HFFc6 (cell line): Measurements from ENCODE around the gene FOXP1. TPM values are rescaled to one million over a fixed set of nuclear protein-coding genes. Genes with fewer than 3 reads are reported as not detected.
A peak's percentile ranks its signal among the peaks of the same experiment; 100 is the strongest.

Experiments used
- DNase-seq: peaks from one replicate; pipeline ENCODE4 v3.0.0-alpha.2; 2018
- H3K27ac Mint-ChIP-seq: 2 replicates; pipeline ENCODE4 v1.8.0; 2020; ENCODE audit warnings: mild to moderate bottlenecking, mixed read lengths
- H3K27me3 Mint-ChIP-seq: 2 replicates; pipeline ENCODE4 v1.8.0; 2021; ENCODE audit warnings: mild to moderate bottlenecking, moderate library complexity, mixed read lengths; ENCODE audit not compliant: insufficient read depth
- H3K36me3 Mint-ChIP-seq: 2 replicates; pipeline ENCODE4 v1.8.0; 2021; ENCODE audit warnings: low read depth, mixed read lengths
- H3K4me1 Mint-ChIP-seq: 2 replicates; pipeline ENCODE4 v1.8.0; 2020; ENCODE audit warnings: low read depth, mixed read lengths
- H3K4me3 Mint-ChIP-seq: 2 replicates; pipeline ENCODE4 v1.8.0; 2020; ENCODE audit warnings: mild to moderate bottlenecking, moderate library complexity, mixed read lengths
- H3K9me3 Mint-ChIP-seq: 2 replicates; pipeline ENCODE4 v1.8.0; 2020; ENCODE audit warnings: mild to moderate bottlenecking, mixed read lengths
- total RNA-seq, 6 experiments: library from RNA; stranded (reverse); fragmentation: NEBNext Ultra II Directional; extraction: Animal tissue kit (Norgen Biotek cat#: 25700); gene quantifications; 2 replicates in 1 of 6; 3 replicates in 5 of 6; pipeline ENCODE4 v1.2.3, GENCODE V29; 2021
- TF ChIP-seq, protein P1 (sequence below): fragments of 200-600 bp; sonication (generic); IDR thresholded peaks from 2 replicates; pipeline ENCODE4 v1.5.0; 2021; ENCODE audit warnings: antibody characterized with exemption, mild to moderate bottlenecking

Gene FOXP1
- total RNA-seq, 6 experiments from 2014 or later = 32.2 to 59.3 (median 52.0) TPM

DNA sequence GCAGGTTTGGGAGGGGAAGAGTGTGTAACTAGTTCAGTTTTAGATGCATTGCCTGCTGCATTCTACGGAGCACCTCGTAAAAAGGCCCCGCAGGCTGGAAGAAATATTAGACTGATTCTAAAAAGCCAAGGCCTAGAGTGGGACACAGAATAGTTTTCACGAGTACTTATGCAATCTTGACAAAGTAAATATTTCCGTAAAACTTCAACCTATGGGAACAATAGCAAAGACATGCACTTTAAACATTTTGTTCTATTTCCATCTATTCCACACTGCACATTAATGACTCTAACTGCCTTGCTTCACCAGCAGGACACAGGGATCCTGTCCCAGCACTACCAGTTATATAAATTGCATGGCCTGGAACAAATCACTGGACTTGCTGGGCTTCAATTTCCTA is 260.0 kb downstream of the FOXP1 start:
- no peak overlapping the region for H3K27ac Mint-ChIP-seq
- TF ChIP-seq, protein P1, sequence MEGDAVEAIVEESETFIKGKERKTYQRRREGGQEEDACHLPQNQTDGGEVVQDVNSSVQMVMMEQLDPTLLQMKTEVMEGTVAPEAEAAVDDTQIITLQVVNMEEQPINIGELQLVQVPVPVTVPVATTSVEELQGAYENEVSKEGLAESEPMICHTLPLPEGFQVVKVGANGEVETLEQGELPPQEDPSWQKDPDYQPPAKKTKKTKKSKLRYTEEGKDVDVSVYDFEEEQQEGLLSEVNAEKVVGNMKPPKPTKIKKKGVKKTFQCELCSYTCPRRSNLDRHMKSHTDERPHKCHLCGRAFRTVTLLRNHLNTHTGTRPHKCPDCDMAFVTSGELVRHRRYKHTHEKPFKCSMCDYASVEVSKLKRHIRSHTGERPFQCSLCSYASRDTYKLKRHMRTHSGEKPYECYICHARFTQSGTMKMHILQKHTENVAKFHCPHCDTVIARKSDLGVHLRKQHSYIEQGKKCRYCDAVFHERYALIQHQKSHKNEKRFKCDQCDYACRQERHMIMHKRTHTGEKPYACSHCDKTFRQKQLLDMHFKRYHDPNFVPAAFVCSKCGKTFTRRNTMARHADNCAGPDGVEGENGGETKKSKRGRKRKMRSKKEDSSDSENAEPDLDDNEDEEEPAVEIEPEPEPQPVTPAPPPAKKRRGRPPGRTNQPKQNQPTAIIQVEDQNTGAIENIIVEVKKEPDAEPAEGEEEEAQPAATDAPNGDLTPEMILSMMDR = no peak
- no peak overlapping the region for H3K4me3 Mint-ChIP-seq
- peaks cover 1% of the 10 kb centered on the region; the same call in 1 of the 2 replicates for H3K27me3 Mint-ChIP-seq
- no peaks in the 10 kb centered on the region for H3K9me3 Mint-ChIP-seq
- no peak for DNase-seq
- H3K36me3 Mint-ChIP-seq = no peaks in the 10 kb centered on the region
- peaks cover 3% of the 10 kb centered on the region for H3K4me1 Mint-ChIP-seq

DNA sequence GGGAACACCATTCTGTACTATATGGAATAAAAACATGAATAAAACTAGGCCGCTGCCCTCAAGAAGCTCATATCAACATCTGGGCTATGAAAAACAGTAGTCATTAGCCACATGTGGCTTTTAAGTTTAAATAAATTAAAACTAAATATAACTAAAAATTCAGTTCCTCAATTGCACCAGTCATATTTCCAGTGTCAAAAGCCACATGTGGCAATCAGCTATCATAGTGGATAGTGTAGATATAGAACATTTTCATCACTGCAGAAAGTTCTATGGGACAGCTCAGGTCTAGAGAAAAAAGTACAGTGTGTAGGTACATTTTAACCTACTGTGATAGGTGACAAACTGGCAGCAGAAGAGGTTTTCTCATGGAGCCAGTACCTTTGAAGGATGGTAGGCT is 261.4 kb downstream of the FOXP1 start:
- H3K4me3 Mint-ChIP-seq = no peak overlapping the region
- no peak overlapping the region for H3K27ac Mint-ChIP-seq
- no peak for DNase-seq
- H3K27me3 Mint-ChIP-seq = peaks cover 1% of the 10 kb centered on the region; the same call in 1 of the 2 replicates
- H3K4me1 Mint-ChIP-seq = peaks cover 17% of the 10 kb centered on the region
- no peaks in the 10 kb centered on the region for H3K36me3 Mint-ChIP-seq
- H3K9me3 Mint-ChIP-seq = no peaks in the 10 kb centered on the region
- TF ChIP-seq, protein P1 = no peak

- H3K9me3 Mint-ChIP-seq = no peaks in the 10 kb centered on the region
- no peak overlapping the region for H3K4me3 Mint-ChIP-seq
- H3K27ac Mint-ChIP-seq = no peak overlapping the region
- peaks cover 1% of the 10 kb centered on the region; the same call in 1 of the 2 replicates for H3K27me3 Mint-ChIP-seq
- H3K4me1 Mint-ChIP-seq = peaks cover 20% of the 10 kb centered on the region
- H3K36me3 Mint-ChIP-seq = no peaks in the 10 kb centered on the region
- DNase-seq = no peak
- TF ChIP-seq, protein P1 = no peak
Measured at GRCh38 chr3:71319771-71320170, 263.8 kb downstream of the FOXP1 start.

DNA sequence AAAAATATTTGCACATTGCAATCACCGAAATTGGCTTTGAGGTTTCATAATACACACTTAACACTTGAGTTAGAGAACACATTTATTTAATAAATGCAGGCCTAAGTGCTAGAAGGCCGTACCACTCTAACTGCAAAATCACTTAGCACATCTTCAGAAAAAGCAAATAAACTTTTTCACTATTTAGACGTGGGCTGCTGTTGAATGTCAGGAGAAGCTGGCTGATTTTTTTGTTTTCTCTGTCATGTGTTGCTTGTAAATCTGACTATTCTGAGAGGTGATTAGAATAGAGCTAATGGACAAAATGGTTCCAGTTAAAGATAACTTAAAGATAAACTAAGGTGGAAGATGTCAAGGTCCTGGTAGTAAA is 265.1 kb downstream of the FOXP1 start:
- Mint-ChIP-seq H3K27ac (no peak overlapping the region), H3K4me1 (peaks cover 20% of the 10 kb centered on the region), H3K9me3 (no peaks in the 10 kb centered on the region), H3K36me3 (no peaks in the 10 kb centered on the region), H3K27me3 (peaks cover 1% of the 10 kb centered on the region; the same call in 1 of the 2 replicates), H3K4me3 (no peak overlapping the region)
- DNase-seq = no peak
- TF ChIP-seq, protein P1 = no peak

DNA sequence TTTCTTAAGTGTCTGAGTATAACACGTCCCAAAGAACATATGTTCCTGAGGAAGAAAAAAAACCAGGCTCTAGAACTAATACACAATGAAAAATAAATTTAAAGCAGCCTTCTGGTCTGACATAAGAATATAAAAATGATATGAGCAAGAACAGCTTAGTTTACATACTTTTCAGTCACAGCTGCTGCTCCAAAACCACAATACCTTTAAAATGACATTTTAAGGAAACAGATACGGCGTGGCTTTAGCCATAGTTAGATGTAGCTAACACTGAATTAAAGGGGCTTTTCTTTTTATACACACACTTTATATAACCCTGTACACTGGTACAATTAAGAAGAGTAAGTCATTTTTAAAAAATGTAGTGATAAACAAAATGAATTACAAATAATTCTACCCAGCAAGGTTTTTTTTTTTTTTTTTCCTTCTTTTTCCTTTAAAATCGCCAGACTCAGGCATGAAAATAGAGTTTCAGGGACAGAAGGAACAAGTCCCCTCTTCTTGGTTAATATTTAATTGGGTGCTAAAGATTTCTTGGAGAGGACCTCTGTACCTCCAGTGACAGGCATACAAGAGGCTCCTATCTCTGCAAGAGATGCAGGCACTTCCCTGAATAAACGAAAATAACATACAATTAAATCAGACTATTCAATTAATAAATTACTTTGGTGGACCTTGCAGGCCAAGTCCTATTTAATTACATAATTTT is 265.6 kb downstream of the FOXP1 start:
- TF ChIP-seq, protein P1 = no peak
- H3K36me3 Mint-ChIP-seq = no peaks in the 10 kb centered on the region
- H3K4me3 Mint-ChIP-seq = peak overlapping the region; percentile 48
- no peaks in the 10 kb centered on the region for H3K9me3 Mint-ChIP-seq
- peak overlapping the region; percentile 22 for H3K27ac Mint-ChIP-seq
- peaks cover 20% of the 10 kb centered on the region for H3K4me1 Mint-ChIP-seq
- H3K27me3 Mint-ChIP-seq = peaks cover 1% of the 10 kb centered on the region; the same call in 1 of the 2 replicates
- DNase-seq = no peak
